HEK293 (cell line): ENCODE results near the gene POLL.

ENCODE experiments used
- CTCF ChIA-PET: fragments of 350-600 bp; formaldehyde crosslinking; extraction: SDS; loops from one replicate; lab custom pipeline; 2021; ENCODE audit warnings: antibody characterized with exemption; lab: Yijun Ruan, JAX
- POLR2A ChIA-PET: fragments of 300-600 bp; formaldehyde crosslinking; extraction: SDS; loops from one replicate; lab custom pipeline; 2020; ENCODE audit warnings: antibody characterized with exemption, inconsistent platforms; lab: Yijun Ruan, JAX
- H3K27ac ChIP-seq: fragments of 200-500 bp; sonication (Bioruptor generic); 2 replicates; pipeline ENCODE4 v1.5.1; 2014; ENCODE audit warnings: low read depth, low read length, control low read depth, inconsistent platforms; ENCODE audit errors: extremely low read depth
- H3K36me3 ChIP-seq, 2 experiments: fragments of 200-500 bp in 1 of 2; sonication (Bioruptor generic) in 1 of 2; 1 replicate in 1 of 2; 2 replicates in 1 of 2; pipeline ENCODE4 v1.5.1; 2014 to 2017; ENCODE audit warnings: inconsistent platforms in 2 of 2, low read length in 2 of 2; ENCODE audit not compliant: control insufficient read depth in 2 of 2, insufficient read depth in 1 of 2
- H3K4me1 ChIP-seq: fragments of 200-500 bp; sonication (Bioruptor generic); 2 replicates; pipeline ENCODE4 v1.5.1; 2014; ENCODE audit warnings: mild to moderate bottlenecking, low read length, inconsistent platforms; ENCODE audit not compliant: control insufficient read depth, insufficient read depth
- H3K4me3 ChIP-seq: 2 replicates; pipeline ENCODE4 v1.5.1; 2011; ENCODE audit warnings: low read depth, mild to moderate bottlenecking, control low read depth, low read length, moderate library complexity
- H3K9me3 ChIP-seq: fragments of 200-500 bp; sonication (Bioruptor generic); 2 replicates; pipeline ENCODE4 v1.5.1; 2014; ENCODE audit warnings: low read depth, low read length, inconsistent platforms; ENCODE audit not compliant: control insufficient read depth, insufficient read depth
- EGR2 ChIP-seq: fragments of 450-650 bp; formaldehyde crosslinking; IDR thresholded peaks from 2 replicates; pipeline ENCODE4 v1.5.1; 2016; ENCODE audit warnings: low read depth, missing biosample characterization, missing genetic modification characterization
- FEZF1 ChIP-seq: fragments of 450-650 bp; formaldehyde crosslinking; IDR thresholded peaks from 2 replicates; pipeline ENCODE4 v1.5.1; 2016; ENCODE audit warnings: missing biosample characterization, missing genetic modification characterization
- GLIS1 ChIP-seq: fragments of 450-650 bp; formaldehyde crosslinking; IDR thresholded peaks from 2 replicates; pipeline ENCODE4 v1.5.1; 2016; ENCODE audit warnings: missing biosample characterization, missing genetic modification characterization
- GLIS2 ChIP-seq: fragments of 450-650 bp; formaldehyde crosslinking; IDR thresholded peaks from 2 replicates; pipeline ENCODE4 v1.5.1; 2016; ENCODE audit warnings: missing biosample characterization, missing genetic modification characterization
- SP7 ChIP-seq: fragments of 450-650 bp; formaldehyde crosslinking; IDR thresholded peaks from 2 replicates; pipeline ENCODE4 v1.5.1; 2016; ENCODE audit warnings: missing biosample characterization, missing genetic modification characterization
- TRIM28 ChIP-seq: IDR thresholded peaks from 2 replicates; pipeline ENCODE4 v1.6.1; 2011; ENCODE audit warnings: low read length, control low read depth, borderline replicate concordance
- ZBTB17 ChIP-seq: fragments of 450-650 bp; formaldehyde crosslinking; IDR thresholded peaks from 2 replicates; pipeline ENCODE4 v1.5.1; 2016; ENCODE audit warnings: missing biosample characterization, missing genetic modification characterization
- ZFHX2 ChIP-seq: fragments of 450-650 bp; formaldehyde crosslinking; conservative IDR thresholded peaks from 2 replicates; pipeline ENCODE4 v1.5.1; 2016; ENCODE audit warnings: missing biosample characterization, missing genetic modification characterization
- ZIC2 ChIP-seq: fragments of 450-650 bp; formaldehyde crosslinking; IDR thresholded peaks from 2 replicates; pipeline ENCODE4 v1.5.1; 2016; ENCODE audit warnings: missing biosample characterization, missing genetic modification characterization
- ZNF19 ChIP-seq: fragments of 450-650 bp; formaldehyde crosslinking; IDR thresholded peaks from 2 replicates; pipeline ENCODE4; 2016; ENCODE audit warnings: missing biosample characterization, missing genetic modification characterization, low read depth
- ZNF214 ChIP-seq: fragments of 450-650 bp; formaldehyde crosslinking; IDR thresholded peaks from 2 replicates; pipeline ENCODE4 v1.5.1; 2017; ENCODE audit warnings: missing biosample characterization, mild to moderate bottlenecking, missing genetic modification characterization, borderline replicate concordance
- ZNF37A ChIP-seq: fragments of 450-650 bp; IDR thresholded peaks from 2 replicates; pipeline ENCODE4 v1.5.1; 2018; ENCODE audit warnings: missing biosample characterization, missing genetic modification characterization
- ZNF394 ChIP-seq: fragments of 450-650 bp; formaldehyde crosslinking; IDR thresholded peaks from 2 replicates; pipeline ENCODE4 v1.5.1; 2016; ENCODE audit warnings: missing biosample characterization, missing genetic modification characterization, mild to moderate bottlenecking, moderate library complexity, borderline replicate concordance
- ZNF645 ChIP-seq: fragments of 450-650 bp; formaldehyde crosslinking; IDR thresholded peaks from 2 replicates; pipeline ENCODE4; 2016; ENCODE audit warnings: missing biosample characterization, missing genetic modification characterization
- ZNF76 ChIP-seq: fragments of 450-650 bp; formaldehyde crosslinking; IDR thresholded peaks from 2 replicates; pipeline ENCODE4; 2016; ENCODE audit warnings: low read depth, missing biosample characterization, missing genetic modification characterization, borderline replicate concordance
- ZNF777 ChIP-seq: fragments of 450-650 bp; formaldehyde crosslinking; IDR thresholded peaks from 2 replicates; pipeline ENCODE4 v1.5.1; 2017; ENCODE audit warnings: missing biosample characterization, missing genetic modification characterization, borderline replicate concordance
- ZNF843 ChIP-seq: fragments of 450-650 bp; formaldehyde crosslinking; IDR thresholded peaks from 2 replicates; pipeline ENCODE4 v1.5.1; 2016; ENCODE audit warnings: missing biosample characterization, missing genetic modification characterization
- TF ChIP-seq, protein P1 (sequence below): fragments of 450-650 bp; formaldehyde crosslinking; IDR thresholded peaks from 2 replicates; pipeline ENCODE4 v1.5.1; 2017; ENCODE audit warnings: missing biosample characterization, missing genetic modification characterization

The POLL gene

GRCh38 chr10:101561068-101561915, 26.8 kb downstream of the POLL start:
- no peak overlapping the region for H3K27ac ChIP-seq
- H3K4me1 ChIP-seq, result no peaks in the 10 kb centered on the region
- H3K4me3 ChIP-seq, result no peak overlapping the region
- ChIA-PET POLR2A (no interaction called here), CTCF (interaction anchor here (0.7 to 1.4 kb wide), 2 partner anchors 9 to 624 kb away, joined by 3 read pairs; no protein-coding TSS in a partner anchor)
- no peaks in the 10 kb centered on the region for H3K9me3 ChIP-seq
- TF ChIP-seq ZNF76 (no peak), ZNF19 (no peak), ZNF37A (tag by site-specific recombination) (no peak), EGR2 (tag by site-specific recombination) (peak; percentile 64), ZFHX2 (peak; percentile 81), ZNF645 (tag by site-specific recombination) (no peak), FEZF1 (tag by site-specific recombination) (no peak), SP7 (tag by site-specific recombination) (peak; percentile 72)
- no peaks in the 10 kb centered on the region for H3K36me3 ChIP-seq

DNA sequence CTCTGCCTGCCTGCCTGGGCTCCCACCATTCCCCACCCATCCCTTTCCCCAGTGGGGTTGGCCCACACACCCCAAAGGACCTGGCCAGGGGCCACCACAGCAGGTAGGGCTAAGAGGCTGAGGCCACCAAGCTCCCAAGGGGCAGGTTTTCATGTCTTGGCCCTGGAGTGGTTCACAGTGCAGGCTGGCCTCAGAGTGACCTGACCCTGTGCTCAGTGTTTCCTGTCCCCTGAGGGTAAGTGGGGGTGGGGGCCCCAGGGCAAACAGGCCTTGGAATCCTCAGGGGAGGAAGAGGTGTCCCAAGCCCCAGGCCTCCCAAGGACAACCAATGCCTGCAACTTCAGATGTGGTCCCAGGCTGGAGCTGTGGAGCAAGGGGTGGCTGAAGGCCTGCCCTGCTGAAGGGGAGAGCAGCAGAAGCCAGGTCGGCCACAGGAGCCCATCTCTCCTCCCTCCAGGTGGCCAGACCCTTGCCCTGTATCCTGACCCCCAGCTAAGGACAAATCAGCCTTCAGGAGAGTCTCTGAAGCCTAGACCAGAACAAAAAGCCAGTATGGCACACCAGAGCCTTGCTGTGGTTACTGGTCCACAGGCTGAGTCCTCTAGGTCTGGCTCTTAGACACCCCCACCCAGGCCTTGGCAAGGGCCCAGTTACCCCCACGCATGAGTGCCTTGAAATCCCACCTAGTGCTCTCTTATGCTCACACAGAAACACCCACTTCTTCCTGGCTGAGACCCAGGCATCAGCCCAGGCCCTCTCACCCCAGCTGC, 27.6 kb downstream of the POLL start:
- Histone ChIP-seq H3K4me3 (no peak overlapping the region), H3K36me3 (peaks cover 0 to 5% of the 10 kb centered on the region in 2 experiments; a peak in 1 of 3 replicates), H3K27ac (no peak overlapping the region), H3K4me1 (no peaks in the 10 kb centered on the region), H3K9me3 (no peaks in the 10 kb centered on the region)
- 0 out of 2 replicates have a peak, but pooled peaks have one; percentile 5 for TF ChIP-seq GLIS1 (tag by site-specific recombination)
- 0 out of 2 replicates have a peak, but pooled peaks have one; percentile 25 for TF ChIP-seq GLIS2 (tag by site-specific recombination)
- no peak for TF ChIP-seq ZNF843 (tag by site-specific recombination)
- no peak for TF ChIP-seq ZNF777 (tag by site-specific recombination)
- TF ChIP-seq EGR2 (tag by site-specific recombination), result peak; percentile 98
- no peak for TF ChIP-seq ZNF394
- peak; percentile 98 for TF ChIP-seq ZFHX2
- peak; percentile 52 for TF ChIP-seq ZIC2 (tag by site-specific recombination)
- no peak for TF ChIP-seq ZNF214 (tag by site-specific recombination)
- ChIA-PET CTCF (interaction anchor here (1.2 to 1.4 kb wide), 2 partner anchors 10 to 16 kb away, joined by 3 to 4 read pairs; no protein-coding TSS in a partner anchor), POLR2A (no interaction called here)

GRCh38 chr10:101559596-101560297, 28.3 kb downstream of the POLL start:
- ChIA-PET POLR2A (no interaction called here), CTCF (interaction anchor here (0.6 to 1.5 kb wide), 3 partner anchors 17 to 499 kb away, joined by 3 to 4 read pairs (median 3); no protein-coding TSS in a partner anchor)
- TF ChIP-seq, protein P1, sequence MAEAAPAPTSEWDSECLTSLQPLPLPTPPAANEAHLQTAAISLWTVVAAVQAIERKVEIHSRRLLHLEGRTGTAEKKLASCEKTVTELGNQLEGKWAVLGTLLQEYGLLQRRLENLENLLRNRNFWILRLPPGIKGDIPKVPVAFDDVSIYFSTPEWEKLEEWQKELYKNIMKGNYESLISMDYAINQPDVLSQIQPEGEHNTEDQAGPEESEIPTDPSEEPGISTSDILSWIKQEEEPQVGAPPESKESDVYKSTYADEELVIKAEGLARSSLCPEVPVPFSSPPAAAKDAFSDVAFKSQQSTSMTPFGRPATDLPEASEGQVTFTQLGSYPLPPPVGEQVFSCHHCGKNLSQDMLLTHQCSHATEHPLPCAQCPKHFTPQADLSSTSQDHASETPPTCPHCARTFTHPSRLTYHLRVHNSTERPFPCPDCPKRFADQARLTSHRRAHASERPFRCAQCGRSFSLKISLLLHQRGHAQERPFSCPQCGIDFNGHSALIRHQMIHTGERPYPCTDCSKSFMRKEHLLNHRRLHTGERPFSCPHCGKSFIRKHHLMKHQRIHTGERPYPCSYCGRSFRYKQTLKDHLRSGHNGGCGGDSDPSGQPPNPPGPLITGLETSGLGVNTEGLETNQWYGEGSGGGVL (tag by site-specific recombination), result no peak
- peak; percentile 73; the same call in 1 of the 2 replicates for TF ChIP-seq TRIM28
- TF ChIP-seq ZFHX2, result peak; percentile 15; the same call in 1 of the 2 replicates
- TF ChIP-seq ZBTB17 (tag by site-specific recombination), result peak; percentile 51
- no peak overlapping the region for H3K4me3 ChIP-seq
- H3K27ac ChIP-seq, result no peak overlapping the region
- peaks cover 0 to 11% of the 10 kb centered on the region in 2 experiments; a peak in 1 of 3 replicates for H3K36me3 ChIP-seq
- no peaks in the 10 kb centered on the region for H3K9me3 ChIP-seq
- no peaks in the 10 kb centered on the region for H3K4me1 ChIP-seq
